Keratinocyte (primary cell): Measurements from ENCODE around the gene TOP1.

Experiments
- CTCF ChIP-seq, 3 experiments: IDR thresholded peaks in 1 of 3; conservative IDR thresholded peaks in 1 of 3; optimal IDR thresholded peaks in 1 of 3; 2 replicates in 2 of 3; 3 replicates in 1 of 3; pipeline versions ENCODE3 to v1.5.1; 2011; ENCODE audit warnings: low read length in 3 of 3, mild to moderate bottlenecking in 3 of 3, moderate library complexity in 2 of 3, control low read depth in 1 of 3, inconsistent platforms in 1 of 3; ENCODE audit not compliant: insufficient read depth in 2 of 3; ENCODE audit errors: extremely low read depth in 1 of 3
- EZH2 ChIP-seq: IDR thresholded peaks from one replicate; pipeline ENCODE4 v1.6.1; 2012; ENCODE audit warnings: inconsistent platforms, mild to moderate bottlenecking, low read length, moderate library complexity

- TF ChIP-seq CTCF (optimal IDR thresholded peaks at IDR 0.05 in 1 of 3, IDR thresholded peaks at IDR 0.05 in 1 of 3, conservative IDR thresholded peaks at IDR 0.05 in 1 of 3; ENCODE audit: extremely low read depth in 1 of 3, insufficient read depth in 2 of 3, low read length in 3 of 3) (no peak), EZH2 (no peak)
Observed at GRCh38 chr20:41054070-41054846, 25.6 kb downstream of the TOP1 start.
